ENCODE results near the gene GTSE1.
"Not testable (repeated sequence)": the region's sequence is repeated elsewhere in the genome, so short reads cannot be mapped to it uniquely, and the experiment has no call there.

Gene GTSE1

GRCh38 chr22:46312056-46312455 lies 15.4 kb downstream of the GTSE1 start:
- Histone ChIP-seq H3K9ac (no peak overlapping the region), H3K36me3 (ENCODE audit: control insufficient read depth, insufficient read depth, low read length) (no peaks in the 10 kb centered on the region), H3K27me3 (ENCODE audit: control insufficient read depth, insufficient read depth, low read length) (no peaks in the 10 kb centered on the region), H3K4me3 (ENCODE audit: low read depth, low read length) (no peak overlapping the region), H3K79me2 (no peaks in the 10 kb centered on the region), H3K4me2 (ENCODE audit: low read length) (no peak overlapping the region), H3K9me3 (ENCODE audit: control insufficient read depth, low read length) (no peaks in the 10 kb centered on the region), H3K4me1 (no peaks in the 10 kb centered on the region), H2AFZ (no peak overlapping the region), H3K27ac (no peak overlapping the region)
- TF ChIP-seq CTCF (IDR thresholded peaks at IDR 0.05), result no peak

DNA sequence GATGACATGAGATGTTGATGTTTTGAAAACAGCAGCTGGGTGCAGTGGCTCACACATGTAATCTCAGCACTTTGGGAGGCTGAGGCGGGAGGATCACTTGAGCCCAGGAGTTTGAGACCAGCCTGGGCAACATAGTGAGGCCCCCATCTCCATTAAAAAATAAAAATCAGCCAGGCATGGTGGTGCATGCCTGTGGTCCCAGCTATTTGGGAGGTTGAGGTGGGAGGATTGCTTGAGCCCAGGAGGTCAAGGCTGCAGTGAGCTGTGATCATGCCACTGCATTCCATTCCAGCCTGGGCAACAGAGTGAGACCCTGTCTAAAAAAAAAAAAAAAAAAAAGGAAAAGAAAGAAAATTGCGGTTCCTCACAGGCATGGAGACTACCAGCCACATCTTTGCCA lies 16.2 kb downstream of the GTSE1 start:
- not testable (repeated sequence) for H3K4me1 ChIP-seq; H3K36me3 ChIP-seq (ENCODE audit: control insufficient read depth, insufficient read depth, low read length); H3K9ac ChIP-seq; H3K4me3 ChIP-seq (ENCODE audit: low read depth, low read length); H3K79me2 ChIP-seq; H3K9me3 ChIP-seq (ENCODE audit: control insufficient read depth, low read length); H3K27me3 ChIP-seq (ENCODE audit: control insufficient read depth, insufficient read depth, low read length); H2AFZ ChIP-seq; H3K27ac ChIP-seq; H3K4me2 ChIP-seq (ENCODE audit: low read length)

DNA sequence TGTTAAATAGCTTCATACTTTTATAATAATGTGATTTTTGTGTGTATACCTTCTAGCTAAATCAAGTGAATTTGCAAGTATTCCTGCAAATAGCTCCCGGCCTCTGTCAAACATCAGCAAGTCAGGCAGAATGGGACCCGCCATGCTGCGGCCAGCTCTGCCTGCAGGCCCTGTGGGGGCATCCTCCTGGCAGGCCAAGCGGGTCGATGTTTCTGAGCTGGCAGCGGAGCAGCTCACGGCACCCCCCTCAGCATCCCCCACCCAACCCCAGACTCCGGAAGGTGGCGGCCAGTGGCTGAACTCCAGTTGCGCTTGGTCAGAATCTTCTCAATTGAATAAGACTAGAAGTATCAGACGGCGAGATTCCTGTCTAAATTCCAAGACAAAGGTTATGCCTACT lies 19.3 kb downstream of the GTSE1 start:
- Histone ChIP-seq H2AFZ (no peak overlapping the region), H3K79me2 (no peaks in the 10 kb centered on the region), H3K27me3 (ENCODE audit: control insufficient read depth, insufficient read depth, low read length) (no peaks in the 10 kb centered on the region), H3K27ac (no peak overlapping the region), H3K9ac (no peak overlapping the region), H3K36me3 (ENCODE audit: control insufficient read depth, insufficient read depth, low read length) (no peaks in the 10 kb centered on the region), H3K4me1 (no peaks in the 10 kb centered on the region), H3K4me3 (ENCODE audit: low read depth, low read length) (no peak overlapping the region), H3K9me3 (ENCODE audit: control insufficient read depth, low read length) (no peaks in the 10 kb centered on the region), H3K4me2 (ENCODE audit: low read length) (no peak overlapping the region)
- no peak for TF ChIP-seq CTCF (IDR thresholded peaks at IDR 0.05)

DNA sequence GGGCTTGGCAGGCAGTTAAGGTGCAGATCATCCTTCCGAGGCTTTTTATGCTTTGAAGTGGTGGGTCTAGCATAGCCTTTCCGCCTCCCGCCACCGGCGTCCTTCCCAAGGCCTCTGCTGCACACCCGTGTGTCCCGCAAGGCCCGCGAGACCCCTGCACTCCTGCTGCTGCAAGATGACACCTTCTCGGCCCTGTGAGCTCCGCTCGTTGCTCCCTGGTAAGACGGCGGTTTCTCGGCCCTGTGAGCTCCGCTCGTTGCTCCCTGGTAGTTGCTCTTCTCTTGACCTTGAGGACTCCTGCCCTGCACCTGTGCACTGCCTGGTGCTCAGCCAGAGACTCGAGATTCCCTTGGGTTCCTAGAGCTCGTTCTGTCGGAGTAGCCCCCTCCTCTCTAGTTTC lies 21.0 kb downstream of the GTSE1 start:
- no peak for TF ChIP-seq CTCF (IDR thresholded peaks at IDR 0.05)
- Histone ChIP-seq H3K36me3 (ENCODE audit: control insufficient read depth, insufficient read depth, low read length) (no peaks in the 10 kb centered on the region), H3K9me3 (ENCODE audit: control insufficient read depth, low read length) (no peaks in the 10 kb centered on the region), H3K4me2 (ENCODE audit: low read length) (no peak overlapping the region), H3K4me1 (no peaks in the 10 kb centered on the region), H3K9ac (no peak overlapping the region), H3K4me3 (ENCODE audit: low read depth, low read length) (no peak overlapping the region), H3K27me3 (ENCODE audit: control insufficient read depth, insufficient read depth, low read length) (no peaks in the 10 kb centered on the region), H2AFZ (no peak overlapping the region), H3K27ac (no peak overlapping the region), H3K79me2 (no peaks in the 10 kb centered on the region)

DNA sequence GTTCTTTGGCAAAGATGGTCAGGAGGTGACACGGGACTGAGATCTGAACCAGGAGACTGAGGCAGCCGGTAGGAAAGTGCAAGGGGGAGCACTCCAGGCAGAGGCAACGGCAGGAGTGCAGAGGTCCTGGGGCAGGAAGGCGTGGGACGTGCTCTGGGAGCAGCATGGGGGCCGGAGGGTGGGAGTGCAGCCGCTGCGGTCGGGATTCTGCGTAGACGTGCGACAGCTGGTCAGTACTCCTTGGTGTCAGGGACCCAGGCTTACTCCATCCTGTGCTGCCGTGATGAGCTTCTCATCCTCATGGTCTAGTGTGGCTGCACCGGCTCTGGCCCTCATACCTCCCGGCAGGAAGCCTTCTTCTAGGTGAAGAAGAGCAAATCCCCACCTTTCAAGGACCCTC lies 21.9 kb downstream of the GTSE1 start:
- H3K27ac ChIP-seq, result no peak overlapping the region
- H3K79me2 ChIP-seq, result no peaks in the 10 kb centered on the region
- no peaks in the 10 kb centered on the region for H3K4me1 ChIP-seq
- H3K9ac ChIP-seq, result no peak overlapping the region
- no peak overlapping the region for H3K4me3 ChIP-seq (ENCODE audit: low read depth, low read length)
- H3K9me3 ChIP-seq (ENCODE audit: control insufficient read depth, low read length), result no peaks in the 10 kb centered on the region
- no peak for TF ChIP-seq CTCF (IDR thresholded peaks at IDR 0.05)
- H3K27me3 ChIP-seq (ENCODE audit: control insufficient read depth, insufficient read depth, low read length), result no peaks in the 10 kb centered on the region
- H3K4me2 ChIP-seq (ENCODE audit: low read length), result no peak overlapping the region
- no peak overlapping the region for H2AFZ ChIP-seq
- H3K36me3 ChIP-seq (ENCODE audit: control insufficient read depth, insufficient read depth, low read length), result no peaks in the 10 kb centered on the region

Data from parathyroid adenoma (tissue), 2 donors.